Measurements from ENCODE around the gene C20orf173. TPM values are rescaled to one million over a fixed set of nuclear protein-coding genes. Genes with fewer than 3 reads are reported as not detected.
A peak's percentile ranks its signal among the peaks of the same experiment; 100 is the strongest.

Gene C20orf173
- total and polyA plus RNA-seq, 5 donors from 2014 or later = not detected

GRCh38 chr20:35514371-35514932 is 15.0 kb downstream of the C20orf173 start:
- Histone ChIP-seq H3K4me1 (ENCODE audit: control insufficient read depth, insufficient read depth, low read length, poor library complexity, severe bottlenecking) (no peaks in the 10 kb centered on the region), H3K27me3 (ENCODE audit: control insufficient read depth, insufficient read depth, low read length) (no peaks in the 10 kb centered on the region), H3K9me3 (ENCODE audit: control insufficient read depth in 2 of 2, low read length in 2 of 2) (no peaks in the 10 kb centered on the region), H3K27ac (ENCODE audit: insufficient read depth, low read length, poor library complexity, severe bottlenecking) (no peak overlapping the region), H3K4me3 (ENCODE audit: low read depth, low read length) (no peak overlapping the region), H3K36me3 (ENCODE audit: control insufficient read depth, insufficient read depth, low read length) (peaks cover 54% of the 10 kb centered on the region)
- Mint-ChIP-seq H3K27ac (peak overlapping the region in 1 of 3 donors; percentile 9), H3K4me1 (no peaks in the 10 kb centered on the region), H3K27me3 (no peaks in the 10 kb centered on the region), H3K4me3 (no peak overlapping the region), H3K36me3 (peaks cover 27% of the 10 kb centered on the region), H3K9me3 (peaks cover 0 to 2% (median 0%) of the 10 kb centered on the region in 7 donors)
- DNase-seq = no peak
- ATAC-seq (ENCODE audit: low read depth in 2 of 2) = no peak

GRCh38 chr20:35511814-35512420 is 17.5 kb downstream of the C20orf173 start:
- no peak for ATAC-seq (ENCODE audit: low read depth in 2 of 2)
- Mint-ChIP-seq H3K27ac (peak overlapping the region in 2 of 3 donors; percentile 20 to 44), H3K4me1 (peaks cover 0 to 4% (median 3%) of the 10 kb centered on the region in 4 donors), H3K36me3 (peaks cover 46% of the 10 kb centered on the region), H3K27me3 (no peaks in the 10 kb centered on the region), H3K4me3 (no peak overlapping the region), H3K9me3 (peaks cover 0 to 2% (median 0%) of the 10 kb centered on the region in 7 donors)
- H3K4me1 ChIP-seq (ENCODE audit: control insufficient read depth, insufficient read depth, low read length, poor library complexity, severe bottlenecking) = no peaks in the 10 kb centered on the region
- peaks cover 80% of the 10 kb centered on the region for H3K36me3 ChIP-seq (ENCODE audit: control insufficient read depth, insufficient read depth, low read length)
- H3K9me3 ChIP-seq (ENCODE audit: control insufficient read depth in 2 of 2, low read length in 2 of 2) = no peaks in the 10 kb centered on the region
- H3K27me3 ChIP-seq (ENCODE audit: control insufficient read depth, insufficient read depth, low read length) = no peaks in the 10 kb centered on the region
- no peak overlapping the region for H3K27ac ChIP-seq (ENCODE audit: insufficient read depth, low read length, poor library complexity, severe bottlenecking)
- no peak overlapping the region for H3K4me3 ChIP-seq (ENCODE audit: low read depth, low read length)
- DNase-seq = no peak

GRCh38 chr20:35510951-35511735 is 18.3 kb downstream of the C20orf173 start:
- peaks cover 52% of the 10 kb centered on the region for H3K36me3 Mint-ChIP-seq

GRCh38 chr20:35508493-35509218 is 20.8 kb downstream of the C20orf173 start:
- no peak for ATAC-seq (ENCODE audit: low read depth in 2 of 2)
- Histone ChIP-seq H3K36me3 (ENCODE audit: control insufficient read depth, insufficient read depth, low read length) (peaks cover 93% of the 10 kb centered on the region), H3K27ac (ENCODE audit: insufficient read depth, low read length, poor library complexity, severe bottlenecking) (no peak overlapping the region), H3K4me1 (ENCODE audit: control insufficient read depth, insufficient read depth, low read length, poor library complexity, severe bottlenecking) (peaks cover 8% of the 10 kb centered on the region), H3K9me3 (ENCODE audit: control insufficient read depth in 2 of 2, low read length in 2 of 2) (no peaks in the 10 kb centered on the region), H3K4me3 (ENCODE audit: low read depth, low read length) (no peak overlapping the region), H3K27me3 (ENCODE audit: control insufficient read depth, insufficient read depth, low read length) (no peaks in the 10 kb centered on the region)
- Mint-ChIP-seq H3K4me1 (peaks cover 0 to 31% (median 22%) of the 10 kb centered on the region in 4 donors), H3K27ac (peak overlapping the region in 1 of 3 donors; percentile 67), H3K4me3 (no peak overlapping the region), H3K27me3 (no peaks in the 10 kb centered on the region), H3K9me3 (no peaks in the 10 kb centered on the region), H3K36me3 (peaks cover 57% of the 10 kb centered on the region)
- no peak for DNase-seq

More at GRCh38 chr20:35510951-35511735, 18.3 kb downstream of the C20orf173 start:
- Histone ChIP-seq H3K27me3 (ENCODE audit: control insufficient read depth, insufficient read depth, low read length) (no peaks in the 10 kb centered on the region), H3K27ac (ENCODE audit: insufficient read depth, low read length, poor library complexity, severe bottlenecking) (no peak overlapping the region), H3K36me3 (ENCODE audit: control insufficient read depth, insufficient read depth, low read length) (peaks cover 87% of the 10 kb centered on the region), H3K4me1 (ENCODE audit: control insufficient read depth, insufficient read depth, low read length, poor library complexity, severe bottlenecking) (peaks cover 2% of the 10 kb centered on the region), H3K4me3 (ENCODE audit: low read depth, low read length) (no peak overlapping the region), H3K9me3 (ENCODE audit: control insufficient read depth in 2 of 2, low read length in 2 of 2) (no peaks in the 10 kb centered on the region)
- no peaks in the 10 kb centered on the region for H3K9me3 Mint-ChIP-seq
- H3K27me3 Mint-ChIP-seq = no peaks in the 10 kb centered on the region
- peak overlapping the region in 1 of 4 donors; percentile 15 for H3K4me3 Mint-ChIP-seq
- no peak for DNase-seq
- H3K4me1 Mint-ChIP-seq = peaks cover 0 to 10% (median 9%) of the 10 kb centered on the region in 4 donors
- H3K27ac Mint-ChIP-seq = peak overlapping the region in 1 of 3 donors; percentile 63
- no peak for ATAC-seq (ENCODE audit: low read depth in 2 of 2)

GRCh38 chr20:35506872-35507638 is 22.4 kb downstream of the C20orf173 start:
- peak overlapping the region; percentile 7 for H3K27ac ChIP-seq (ENCODE audit: insufficient read depth, low read length, poor library complexity, severe bottlenecking)
- ATAC-seq (ENCODE audit: low read depth in 2 of 2) (peak; percentile 76 to 80), DNase-seq (peak in 1 of 3 donors; percentile 58)
- peaks cover 8% of the 10 kb centered on the region for H3K4me1 ChIP-seq (ENCODE audit: control insufficient read depth, insufficient read depth, low read length, poor library complexity, severe bottlenecking)
- Mint-ChIP-seq H3K27me3 (no peaks in the 10 kb centered on the region), H3K4me1 (peaks cover 0 to 33% (median 27%) of the 10 kb centered on the region in 4 donors), H3K36me3 (peaks cover 68% of the 10 kb centered on the region), H3K4me3 (peak overlapping the region in 1 of 4 donors; percentile 25), H3K27ac (peak overlapping the region; percentile 79 to 93 (median 86)), H3K9me3 (no peaks in the 10 kb centered on the region)
- no peak overlapping the region for H3K4me3 ChIP-seq (ENCODE audit: low read depth, low read length)
- peaks cover 95% of the 10 kb centered on the region for H3K36me3 ChIP-seq (ENCODE audit: control insufficient read depth, insufficient read depth, low read length)
- no peaks in the 10 kb centered on the region for H3K9me3 ChIP-seq (ENCODE audit: control insufficient read depth in 2 of 2, low read length in 2 of 2)
- no peaks in the 10 kb centered on the region for H3K27me3 ChIP-seq (ENCODE audit: control insufficient read depth, insufficient read depth, low read length)

GRCh38 chr20:35506179-35506578 is 23.3 kb downstream of the C20orf173 start:
- H3K9me3 ChIP-seq (ENCODE audit: control insufficient read depth in 2 of 2, low read length in 2 of 2) = no peaks in the 10 kb centered on the region
- H3K4me1 ChIP-seq (ENCODE audit: control insufficient read depth, insufficient read depth, low read length, poor library complexity, severe bottlenecking) = peaks cover 8% of the 10 kb centered on the region
- Mint-ChIP-seq H3K4me1 (peaks cover 0 to 33% (median 27%) of the 10 kb centered on the region in 4 donors), H3K36me3 (peaks cover 69% of the 10 kb centered on the region), H3K27me3 (no peaks in the 10 kb centered on the region), H3K4me3 (peak overlapping the region in 1 of 4 donors; percentile 22), H3K9me3 (no peaks in the 10 kb centered on the region), H3K27ac (peak overlapping the region; percentile 34 to 93 (median 85))
- H3K36me3 ChIP-seq (ENCODE audit: control insufficient read depth, insufficient read depth, low read length) = peaks cover 96% of the 10 kb centered on the region
- DNase-seq (no peak), ATAC-seq (ENCODE audit: low read depth in 2 of 2) (no peak)
- H3K27me3 ChIP-seq (ENCODE audit: control insufficient read depth, insufficient read depth, low read length) = no peaks in the 10 kb centered on the region
- H3K27ac ChIP-seq (ENCODE audit: insufficient read depth, low read length, poor library complexity, severe bottlenecking) = no peak overlapping the region
- no peak overlapping the region for H3K4me3 ChIP-seq (ENCODE audit: low read depth, low read length)

- H3K9me3 Mint-ChIP-seq = no peaks in the 10 kb centered on the region
- ATAC-seq (ENCODE audit: low read depth in 2 of 2) (no peak), DNase-seq (no peak)
- Histone ChIP-seq H3K9me3 (ENCODE audit: control insufficient read depth in 2 of 2, low read length in 2 of 2) (no peaks in the 10 kb centered on the region), H3K4me1 (ENCODE audit: control insufficient read depth, insufficient read depth, low read length, poor library complexity, severe bottlenecking) (peaks cover 8% of the 10 kb centered on the region), H3K4me3 (ENCODE audit: low read depth, low read length) (no peak overlapping the region), H3K27me3 (ENCODE audit: control insufficient read depth, insufficient read depth, low read length) (no peaks in the 10 kb centered on the region), H3K27ac (ENCODE audit: insufficient read depth, low read length, poor library complexity, severe bottlenecking) (no peak overlapping the region), H3K36me3 (ENCODE audit: control insufficient read depth, insufficient read depth, low read length) (peaks cover 94% of the 10 kb centered on the region)
- H3K27me3 Mint-ChIP-seq = no peaks in the 10 kb centered on the region
- peaks cover 74% of the 10 kb centered on the region for H3K36me3 Mint-ChIP-seq
- peak overlapping the region in 1 of 3 donors; percentile 67 for H3K27ac Mint-ChIP-seq
- peak overlapping the region in 2 of 4 donors; percentile 38 to 54 for H3K4me3 Mint-ChIP-seq
- H3K4me1 Mint-ChIP-seq = peaks cover 5 to 33% (median 28%) of the 10 kb centered on the region in 4 donors
These were observed 24.7 kb downstream of the C20orf173 start for GRCh38 chr20:35504751-35505150.

All from CD4-positive, CD25-positive, alpha-beta regulatory T cell (primary cell).